PC-3 (cell line): ENCODE results near the gene NDUFV1. TPM values are rescaled to one million over a fixed set of nuclear protein-coding genes. Genes with fewer than 3 reads are reported as not detected.

ENCODE experiments used
- ATAC-seq: fragments of 200-7000 bp; cut with Tn5 transposase; 2 replicates; pipeline ENCODE4 v1.9.1; 2020; ENCODE audit warnings: mild to moderate bottlenecking, moderate library complexity
- Bru-seq: library from RNA; stranded (reverse); fragments of 400-500 nt; gene quantifications from one replicate; lab custom pipeline; 2021; lab: Mats Ljungman, UMichigan
- BruChase-seq, 2 experiments: library from RNA; stranded (reverse); fragments of 400-500 nt; gene quantifications; one replicate each; lab custom pipeline; 2021; lab: Mats Ljungman, UMichigan
- BruUV-seq: library from RNA; stranded (reverse); fragments of 400-500 nt; replicated peaks from 2 replicates; lab custom pipeline; 2021; lab: Mats Ljungman, UMichigan
- CTCF ChIA-PET: fragments of 300-600 bp; sonication (Branson Sonifier 250); formaldehyde crosslinking; loops from one replicate; lab custom pipeline; 2022; ENCODE audit warnings: antibody characterized with exemption; lab: Charles Lee
- POLR2A ChIA-PET: fragments of 300-600 bp; sonication (Branson Sonifier 250); formaldehyde crosslinking; loops from one replicate; lab custom pipeline; 2022; ENCODE audit warnings: antibody characterized with exemption; ENCODE audit not compliant: unreplicated experiment; lab: Charles Lee
- DNase-seq: peaks from one replicate; pipeline ENCODE4 v3.0.0-alpha.2; 2015
- H2AFZ ChIP-seq: fragments of 300-600 bp; sonication (generic); 2 replicates; pipeline ENCODE4 v1.6.0; 2016; ENCODE audit warnings: antibody characterized with exemption, low read length
- H3F3A ChIP-seq: fragments of 300-600 bp; sonication (generic); one replicate; pipeline ENCODE4 v1.6.0; 2017; ENCODE audit warnings: antibody characterized with exemption, low read length, control low read depth, mild to moderate bottlenecking; ENCODE audit not compliant: unreplicated experiment
- H3K27ac ChIP-seq: fragments of 300-600 bp; sonication (generic); 2 replicates; pipeline ENCODE4 v1.5.1; 2016; ENCODE audit warnings: mild to moderate bottlenecking, low read length
- H3K27me3 ChIP-seq: fragments of 300-600 bp; sonication (generic); 2 replicates; pipeline ENCODE4 v1.6.1; 2016; ENCODE audit warnings: low read length, mixed read lengths
- H3K36me3 ChIP-seq: fragments of 300-600 bp; sonication (generic); 2 replicates; pipeline ENCODE4 v1.6.1; 2016; ENCODE audit warnings: low read depth, mixed run types, low read length, mixed read lengths
- H3K4me1 ChIP-seq: fragments of 300-600 bp; sonication (generic); 2 replicates; pipeline ENCODE4 v1.5.1; 2016; ENCODE audit warnings: low read length; ENCODE audit not compliant: insufficient read depth
- H3K4me2 ChIP-seq: fragments of 300-600 bp; sonication (generic); 2 replicates; pipeline ENCODE4 v1.6.0; 2016; ENCODE audit warnings: low read length
- H3K4me3 ChIP-seq: fragments of 300-600 bp; sonication (generic); 2 replicates; pipeline ENCODE4 v1.5.1; 2016; ENCODE audit warnings: mild to moderate bottlenecking, low read length, mixed read lengths
- H3K79me2 ChIP-seq: fragments of 300-600 bp; sonication (generic); 2 replicates; pipeline ENCODE4 v1.6.1; 2017; ENCODE audit warnings: low read length, mixed read lengths
- H3K9ac ChIP-seq: fragments of 300-600 bp; sonication (generic); 2 replicates; pipeline ENCODE4 v1.6.0; 2016; ENCODE audit warnings: mild to moderate bottlenecking, low read length
- H3K9me2 ChIP-seq: fragments of 300-600 bp; sonication (generic); replicated peaks from 2 replicates; pipeline ENCODE4 v1.6.1; 2016; ENCODE audit warnings: mixed run types, low read length, mixed read lengths
- H3K9me3 ChIP-seq: fragments of 300-600 bp; sonication (generic); 2 replicates; pipeline ENCODE4 v1.6.1; 2016; ENCODE audit warnings: low read length, mixed read lengths
- H4K20me1 ChIP-seq: fragments of 300-600 bp; sonication (generic); 2 replicates; pipeline ENCODE4 v1.6.1; 2016; ENCODE audit warnings: low read length, mixed read lengths
- CTCF ChIP-seq: fragments of 300-600 bp; sonication (generic); conservative IDR thresholded peaks from 2 replicates; pipeline ENCODE4 v1.5.1; 2017; ENCODE audit warnings: antibody characterized with exemption, low read depth, mild to moderate bottlenecking, low read length
- EZH2 ChIP-seq: fragments of 300-600 bp; sonication (generic); IDR thresholded peaks from one replicate; pipeline ENCODE4 v1.6.1; 2017; ENCODE audit warnings: antibody characterized with exemption, mild to moderate bottlenecking, low read length; ENCODE audit not compliant: unreplicated experiment
- EZH2phosphoT487 ChIP-seq: fragments of 300-600 bp; sonication (generic); IDR thresholded peaks from 2 replicates; pipeline ENCODE4 v1.6.1; 2018; ENCODE audit warnings: mild to moderate bottlenecking, antibody characterized with exemption, low read length, borderline replicate concordance
- intact Hi-C: fragments of 100-400 bp; cut with micrococcal nuclease; formaldehyde crosslinking; loops from 2 replicates; pipeline ENCODE4 v1.9.0; 2023
- long read RNA-seq: library from polyadenylated mRNA; unstranded; transcript quantifications from one replicate; pipeline ENCODE4 v2.0.0, GENCODE V29; 2021; ENCODE audit not compliant: unreplicated experiment
- total RNA-seq: library from RNA; depleted of rRNA; stranded (reverse); fragments of >200 nt; gene quantifications from 2 replicates; pipeline ENCODE4 v1.2.3, GENCODE V29; 2014; rRNA removed

Gene NDUFV1
- total RNA-seq (499 and 686 TPM in 2 replicates), Bru-seq, nascent RNA (percentile 92 among the genes with signal in this experiment), BruChase-seq, experiment 1, labeled RNA remaining after a 6-hour chase (percentile 94 among the genes with signal in this experiment), BruChase-seq, experiment 2, labeled RNA remaining after a 2-hour chase (percentile 94 among the genes with signal in this experiment)
- long read RNA-seq, transcript NDUFV1-201 (10 exons, 1,596 nt): major isoform, 144 of 450 reads
- long read RNA-seq, transcript NDUFV1-216 (10 exons, 1,503 nt): minor isoform, 5 of 450 reads
- long read RNA-seq, transcript NDUFV1-228 (2 exons, 573 nt): minor isoform, 90 of 450 reads
- long read RNA-seq, partial matches to known transcripts: 146 of 450 reads
- long read RNA-seq, other reads (novel, unspliced or antisense): 59 of 450 reads

- Histone ChIP-seq H3K9me2 (no peaks in the 10 kb centered on the region), H3K79me2 (peaks cover 23% of the 10 kb centered on the region), H3K9ac (peak within 1 kb of the TSS; percentile 92), H3K4me2 (peak within 1 kb of the TSS; percentile 97), H3F3A (no peaks in the 10 kb centered on the region), H2AFZ (peak within 1 kb of the TSS; percentile 95), H3K9me3 (no peaks in the 10 kb centered on the region), H3K4me1 (peaks cover 16% of the 10 kb centered on the region; the same call in 1 of the 2 replicates), H4K20me1 (no peaks in the 10 kb centered on the region), H3K27ac (no peak within 1 kb of the TSS), H3K27me3 (no peaks in the 10 kb centered on the region), H3K36me3 (peaks cover 24% of the 10 kb centered on the region), H3K4me3 (peak within 1 kb of the TSS; percentile 92)
- no TSS peak for BruUV-seq
- ATAC-seq (peak; percentile 99), DNase-seq (peak; percentile 98)
- POLR2A ChIA-PET: no interaction called here
- intact Hi-C loops: loop anchor here (1.0 kb wide), 2 partner anchors 34 to 98 kb away; partner anchors contain the start of gene CDK2AP2
- CTCF ChIA-PET: no interaction called here
- TF ChIP-seq CTCF (peak; percentile 63), EZH2 (no peak), EZH2phosphoT487 (no peak)
Observed at GRCh38 chr11:67606492-67607295, at the start of gene NDUFV1. TSS of gene NDUFV1 (plus strand) at chr11:67606936. CDS start at chr11:67607005, 69 bp downstream.

GRCh38 chr11:67558084-67558772 is 48.5 kb upstream of the NDUFV1 start:
- Histone ChIP-seq H3K27me3 (no peaks in the 10 kb centered on the region), H3K9ac (no peak overlapping the region), H3F3A (no peaks in the 10 kb centered on the region), H3K4me1 (peaks cover 21% of the 10 kb centered on the region), H3K36me3 (no peaks in the 10 kb centered on the region), H2AFZ (peak overlapping the region; percentile 84), H3K9me3 (no peaks in the 10 kb centered on the region), H4K20me1 (no peaks in the 10 kb centered on the region), H3K79me2 (no peaks in the 10 kb centered on the region), H3K27ac (no peak overlapping the region), H3K9me2 (no peaks in the 10 kb centered on the region), H3K4me2 (peak overlapping the region; percentile 30), H3K4me3 (no peak overlapping the region)
- intact Hi-C loops: no loop called here
- ATAC-seq (peak; percentile 58), DNase-seq (peak; percentile 24)
- ChIA-PET POLR2A (no interaction called here), CTCF (interaction anchor here (0.5 kb wide), 1 partner anchor 77 kb away, joined by 3 read pairs; no protein-coding TSS in a partner anchor)
- no TSS peak for BruUV-seq
- TF ChIP-seq EZH2phosphoT487: no peak
- no peak for TF ChIP-seq EZH2
- TF ChIP-seq CTCF: no peak
